H1 (cell line): ENCODE measurements around the gene CD38. TPM values are rescaled to one million over a fixed set of nuclear protein-coding genes. Genes with fewer than 3 reads are reported as not detected.

Source experiments
- CTCF ChIA-PET: fragments of 300-600 bp; sonication (Branson Sonifier 250); formaldehyde crosslinking; loops from one replicate; lab custom pipeline; 2021; ENCODE audit not compliant: partially characterized antibody; lab: Charles Lee
- POLR2A ChIA-PET: fragments of 300-600 bp; sonication (Branson Sonifier 250); formaldehyde crosslinking; loops from one replicate; lab custom pipeline; 2021; ENCODE audit warnings: inconsistent platforms; ENCODE audit not compliant: partially characterized antibody; lab: Charles Lee
- DNase-seq, 2 experiments: peaks; one replicate each; pipeline versions ENCODE4 v3.0.0 to v3.0.0-alpha.2; 2010 to 2022; ENCODE audit warnings: low spot score in 2 of 2, low read depth in 1 of 2, mixed read lengths in 1 of 2
- FAIRE-seq: peaks from 2 replicates; lab custom pipeline; 2011; peaks lifted over from hg19 to GRCh38; lab: Jason Lieb, UNC
- H2AFZ ChIP-seq: 2 replicates; pipeline ENCODE4 v1.8.1; 2012; ENCODE audit warnings: low read length, inconsistent platforms
- H2AK5ac ChIP-seq: 2 replicates; pipeline ENCODE4 v1.6.1; 2013; ENCODE audit warnings: low read depth, low read length
- H2BK120ac ChIP-seq: replicated peaks from 2 replicates; pipeline ENCODE3; 2013; ENCODE audit warnings: low read depth, low read length, inconsistent platforms
- H2BK12ac ChIP-seq: 2 replicates; pipeline ENCODE4 v1.6.1; 2013; ENCODE audit warnings: low read depth, low read length
- H2BK15ac ChIP-seq: 2 replicates; pipeline ENCODE4 v1.6.1; 2013; ENCODE audit warnings: low read length
- H2BK20ac ChIP-seq: 2 replicates; pipeline ENCODE4 v1.6.1; 2013; ENCODE audit warnings: low read length
- H2BK5ac ChIP-seq: 2 replicates; pipeline ENCODE4 v1.6.1; 2013; ENCODE audit warnings: low read depth, low read length
- H3K14ac ChIP-seq: 2 replicates; pipeline ENCODE4 v1.6.1; 2013; ENCODE audit warnings: inconsistent platforms; ENCODE audit not compliant: insufficient read length
- H3K18ac ChIP-seq: 2 replicates; pipeline ENCODE4 v1.6.1; 2013; ENCODE audit warnings: low read length; ENCODE audit errors: extremely low read depth
- H3K23ac ChIP-seq: 2 replicates; pipeline ENCODE4 v1.6.1; 2013; ENCODE audit warnings: inconsistent platforms; ENCODE audit not compliant: insufficient read length
- H3K23me2 ChIP-seq: 2 replicates; pipeline ENCODE4 v1.6.1; 2013; ENCODE audit warnings: low read depth, low read length
- H3K27ac ChIP-seq: 2 replicates; pipeline ENCODE4 v1.6.1; 2011; ENCODE audit warnings: low read depth, low read length, inconsistent platforms
- H3K27me3 ChIP-seq, 4 experiments: replicated peaks in 1 of 4; 1 replicate in 1 of 4; 2 replicates in 3 of 4; pipeline versions ENCODE4 v1.6.1 to v1.8.1; 2011 to 2013; ENCODE audit warnings: low read length in 3 of 4, mild to moderate bottlenecking in 3 of 4, inconsistent platforms in 2 of 4, mixed read lengths in 2 of 4, moderate library complexity in 1 of 4; ENCODE audit not compliant: control insufficient read depth in 3 of 4, insufficient read depth in 3 of 4; ENCODE audit errors: extremely low read depth in 1 of 4
- H3K36me3 ChIP-seq, 4 experiments: 2 replicates each; pipeline versions ENCODE4 v1.6.1 to v1.8.1; 2011 to 2013; ENCODE audit warnings: mild to moderate bottlenecking in 4 of 4, low read length in 3 of 4, moderate library complexity in 2 of 4, control low read depth in 1 of 4, inconsistent platforms in 1 of 4; ENCODE audit not compliant: insufficient read depth in 4 of 4, control insufficient read depth in 2 of 4
- H3K4ac ChIP-seq: replicated peaks from 2 replicates; pipeline ENCODE3; 2013; ENCODE audit warnings: low read length, low read depth, mixed read lengths, inconsistent platforms; ENCODE audit not compliant: insufficient read length
- H3K4me1 ChIP-seq, 4 experiments: replicated peaks in 1 of 4; 1 replicate in 1 of 4; 2 replicates in 3 of 4; pipeline versions ENCODE4 v1.6.1 to v1.8.1; 2011 to 2013; ENCODE audit warnings: low read length in 3 of 4, inconsistent platforms in 2 of 4, mixed read lengths in 1 of 4; ENCODE audit not compliant: insufficient read depth in 4 of 4, control insufficient read depth in 3 of 4
- H3K4me2 ChIP-seq, 2 experiments: 2 replicates each; pipeline versions ENCODE4 v1.6.1 to v1.8.1; 2011 to 2013; ENCODE audit warnings: low read depth in 2 of 2, low read length in 2 of 2, control low read depth in 1 of 2, inconsistent platforms in 1 of 2, mild to moderate bottlenecking in 1 of 2; ENCODE audit not compliant: insufficient read depth in 1 of 2
- H3K4me3 ChIP-seq, 4 experiments: fragments of 200-600, 300-600 bp in 1 of 4; sonication (generic), shearing (Covaris generic), sonication (Bioruptor Twin) in 1 of 4; 2 replicates each; pipeline versions ENCODE4 v1.5.1 to v1.8.1; 2011 to 2016; ENCODE audit warnings: low read length in 4 of 4, low read depth in 3 of 4, control low read depth in 2 of 4, inconsistent platforms in 2 of 4, mild to moderate bottlenecking in 2 of 4, mixed read lengths in 1 of 4, moderate library complexity in 1 of 4; ENCODE audit not compliant: insufficient read depth in 2 of 4; ENCODE audit errors: extremely low read depth in 1 of 4
- H3K56ac ChIP-seq: replicated peaks from 2 replicates; pipeline ENCODE3; 2013; ENCODE audit warnings: low read depth, mild to moderate bottlenecking, mixed read lengths, low read length, inconsistent platforms; ENCODE audit not compliant: insufficient read length
- H3K79me1 ChIP-seq: 2 replicates; pipeline ENCODE4 v1.6.1; 2013; ENCODE audit warnings: low read depth, low read length, control low read depth
- H3K79me2 ChIP-seq, 2 experiments: 2 replicates each; pipeline versions ENCODE4 v1.6.1 to v1.8.1; 2012 to 2013; ENCODE audit warnings: low read length in 2 of 2, mild to moderate bottlenecking in 2 of 2, inconsistent platforms in 1 of 2; ENCODE audit not compliant: insufficient read depth in 2 of 2, control insufficient read depth in 1 of 2
- H3K9ac ChIP-seq, 4 experiments: replicated peaks in 1 of 4; 1 replicate in 1 of 4; 2 replicates in 3 of 4; pipeline versions ENCODE4 v1.6.1 to v1.8.1; 2011 to 2013; ENCODE audit warnings: low read depth in 3 of 4, low read length in 3 of 4, control low read depth in 2 of 4, mild to moderate bottlenecking in 2 of 4, moderate library complexity in 2 of 4, inconsistent platforms in 1 of 4; ENCODE audit errors: extremely low read depth in 1 of 4
- H3K9me3 ChIP-seq, 2 experiments: 2 replicates each; pipeline versions ENCODE4 v1.6.1 to v1.8.1; 2012 to 2013; ENCODE audit warnings: mild to moderate bottlenecking in 2 of 2, moderate library complexity in 2 of 2, control low read depth in 1 of 2, inconsistent platforms in 1 of 2, low read depth in 1 of 2, low read length in 1 of 2, mixed read lengths in 1 of 2; ENCODE audit not compliant: insufficient read depth in 2 of 2
- H4K20me1 ChIP-seq, 2 experiments: replicated peaks in 1 of 2; 2 replicates each; pipeline versions ENCODE3 to v1.8.1; 2011 to 2013; ENCODE audit warnings: inconsistent platforms in 2 of 2, low read length in 2 of 2, mild to moderate bottlenecking in 1 of 2; ENCODE audit not compliant: insufficient read depth in 2 of 2, control insufficient read depth in 1 of 2
- H4K5ac ChIP-seq: 2 replicates; pipeline ENCODE4 v1.6.1; 2013; ENCODE audit warnings: low read length, low read depth, mixed read lengths, inconsistent platforms; ENCODE audit not compliant: insufficient read length
- H4K8ac ChIP-seq: 2 replicates; pipeline ENCODE4 v1.8.0; 2013; ENCODE audit warnings: mild to moderate bottlenecking, moderate library complexity, low read length, inconsistent platforms; ENCODE audit not compliant: insufficient read depth; ENCODE audit errors: extremely low read depth
- H4K91ac ChIP-seq: replicated peaks from 2 replicates; pipeline ENCODE3; 2013; ENCODE audit warnings: low read length, mixed read lengths, inconsistent platforms; ENCODE audit not compliant: insufficient read length
- BRCA1 ChIP-seq: IDR thresholded peaks from 2 replicates; pipeline ENCODE4 v1.6.1; 2012; ENCODE audit warnings: low read depth, low read length, improper control_type of control experiment
- CBX5 ChIP-seq: fragments of 300-800, 300-1000 bp; sonication (generic); IDR thresholded peaks from 2 replicates; pipeline ENCODE4 v1.7.1; 2016; ENCODE audit warnings: antibody characterized with exemption, low read length, low read depth
- CBX8 ChIP-seq: fragments of 300-800, 300-1000 bp; sonication (generic); IDR thresholded peaks from 2 replicates; pipeline ENCODE4 v1.7.1; 2016; ENCODE audit warnings: low read depth, low read length, borderline replicate concordance
- EGR1 ChIP-seq: IDR thresholded peaks from 2 replicates; pipeline ENCODE4 v1.6.1; 2011; ENCODE audit warnings: low read depth, low read length, borderline replicate concordance
- FOSL1 ChIP-seq: IDR thresholded peaks from 2 replicates; pipeline ENCODE4 v1.6.1; 2011; ENCODE audit warnings: mild to moderate bottlenecking, low read depth, low read length, moderate library complexity; ENCODE audit not compliant: insufficient read depth
- NRF1 ChIP-seq: IDR thresholded peaks from 2 replicates; pipeline ENCODE4 v1.6.1; 2011; ENCODE audit warnings: mild to moderate bottlenecking, low read depth, low read length, improper control_type of control experiment
- RBBP5 ChIP-seq: IDR thresholded peaks from 2 replicates; pipeline ENCODE4 v1.7.1; 2012; ENCODE audit warnings: low read depth, mild to moderate bottlenecking, inconsistent platforms, low read length, moderate library complexity, borderline replicate concordance
- RFX5 ChIP-seq: IDR thresholded peaks from 2 replicates; pipeline ENCODE4 v1.6.1; 2011; ENCODE audit warnings: low read depth, low read length, improper control_type of control experiment, borderline replicate concordance
- SP1 ChIP-seq: IDR thresholded peaks from 2 replicates; pipeline ENCODE4 v1.6.1; 2011; ENCODE audit warnings: low read depth, low read length
- SP2 ChIP-seq: IDR thresholded peaks from 2 replicates; pipeline ENCODE4 v1.6.1; 2012; ENCODE audit warnings: mild to moderate bottlenecking, low read length, inconsistent platforms
- SP4 ChIP-seq: IDR thresholded peaks from 2 replicates; pipeline ENCODE4 v1.6.1; 2012; ENCODE audit warnings: low read length, inconsistent platforms
- TEAD4 ChIP-seq: IDR thresholded peaks from 2 replicates; pipeline ENCODE4 v1.6.1; 2012; ENCODE audit warnings: low read depth, low read length, inconsistent platforms, mixed read lengths
- WGBS, 2 experiments: shearing (Covaris generic) in 1 of 2; methylation state at CpG; one replicate each; pipeline versions ENCODE4 v1.1.6 to v1.1.7; 2013 to 2015; ENCODE audit warnings: low lambda C conversion rate in 2 of 2, mixed read lengths in 2 of 2, inconsistent platforms in 1 of 2, low coverage in 1 of 2, missing lambda C conversion rate in 1 of 2; ENCODE audit not compliant: insufficient replicate concordance in 2 of 2, insufficient coverage in 1 of 2, insufficient read length in 1 of 2; ENCODE audit errors: extremely low coverage in 1 of 2, missing lambda C conversion rate in 1 of 2; 5-methylcytosine and 5-hydroxymethylcytosine counted together
- polyA plus RNA-seq, 7 experiments: library from polyadenylated mRNA; depleted of rRNA in 3 of 7; stranded (reverse) in 5 of 7; unstranded in 2 of 7; fragments of >200 nt in 5 of 7; fragments of 200-250 nt in 2 of 7; gene quantifications; 1 replicate in 5 of 7; 2 replicates in 1 of 7; 4 replicates in 1 of 7; pipeline versions ENCODE4 v1.2.1 to v1.2.3, GENCODE V29; 2011 to 2013; ENCODE audit warnings: missing spikeins in 2 of 7, mixed read lengths in 2 of 7
- total RNA-seq: library from RNA; stranded (reverse); fragmentation: NEBNext Ultra II Directional; extraction: Animal tissue kit (Norgen Biotek cat#: 25700); gene quantifications from 2 replicates; pipeline ENCODE4 v1.2.1, GENCODE V29; 2021
- TF ChIP-seq, protein P1 (sequence below): IDR thresholded peaks from 2 replicates; pipeline ENCODE4 v1.6.1; 2012; ENCODE audit warnings: inconsistent platforms

CD38 gene
- total and polyA plus RNA-seq, 2 of the 8 experiments (the other 6 are each of a cell fraction or from before 2014, with no cell fraction given) = 0.14 to 0.24 TPM

- Histone ChIP-seq H3K14ac (no peak overlapping the region), H3K56ac (no peak overlapping the region), H3K79me2 (no peaks in the 10 kb centered on the region), H2BK5ac (no peak overlapping the region), H3K18ac (no peak overlapping the region), H2BK20ac (no peak overlapping the region), H3K27me3 (peaks cover 13 to 35% (median 25%) of the 10 kb centered on the region in 4 experiments), H2BK120ac (no peak overlapping the region), H3K9me3 (no peaks in the 10 kb centered on the region), H3K4me2 (no peak overlapping the region; a peak in 1 of 4 replicates), H3K23ac (no peak overlapping the region), H3K79me1 (no peaks in the 10 kb centered on the region), H3K23me2 (peaks cover 11% of the 10 kb centered on the region), H3K9ac (no peak overlapping the region), H3K36me3 (no peaks in the 10 kb centered on the region), H3K4ac (no peak overlapping the region), H2BK12ac (no peak overlapping the region), H3K4me3 (no peak overlapping the region), H2AFZ (no peak overlapping the region), H4K5ac (no peak overlapping the region), H2BK15ac (no peak overlapping the region), H4K91ac (no peak overlapping the region), H4K20me1 (peaks cover 0 to 2% of the 10 kb centered on the region in 2 experiments), H3K27ac (no peak overlapping the region), H4K8ac (no peak overlapping the region), H2AK5ac (no peak overlapping the region), H3K4me1 (peaks cover 0 to 4% (median 0%) of the 10 kb centered on the region in 4 experiments; a peak in 2 of 7 replicates)
- DNase-seq (no peak), FAIRE-seq (no peak)
- CTCF ChIA-PET = interaction anchor here (0.6 to 1.7 kb wide), 4 partner anchors 11 to 297 kb away, joined by 3 to 4 read pairs (median 4); no protein-coding TSS in a partner anchor
- 85% methylated on average over 5 of the region's 5 CpGs; no CpG with 5 or more reads in 1 of the 2 experiments for WGBS, 2 experiments
- POLR2A ChIA-PET = interaction anchor here (1.6 kb wide), 1 partner anchor 58 kb away, joined by 3 read pairs; no protein-coding TSS in a partner anchor
- TF ChIP-seq, protein P1, sequence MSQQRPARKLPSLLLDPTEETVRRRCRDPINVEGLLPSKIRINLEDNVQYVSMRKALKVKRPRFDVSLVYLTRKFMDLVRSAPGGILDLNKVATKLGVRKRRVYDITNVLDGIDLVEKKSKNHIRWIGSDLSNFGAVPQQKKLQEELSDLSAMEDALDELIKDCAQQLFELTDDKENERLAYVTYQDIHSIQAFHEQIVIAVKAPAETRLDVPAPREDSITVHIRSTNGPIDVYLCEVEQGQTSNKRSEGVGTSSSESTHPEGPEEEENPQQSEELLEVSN = no peak
- no peak for TF ChIP-seq RFX5
- no peak for TF ChIP-seq CBX5
- TF ChIP-seq TEAD4 = no peak
- no peak for TF ChIP-seq CBX8
- TF ChIP-seq FOSL1 = no peak
- TF ChIP-seq SP2 = no peak
- TF ChIP-seq SP4 = no peak
- TF ChIP-seq NRF1 = no peak
- TF ChIP-seq EGR1 = no peak
- no peak for TF ChIP-seq SP1
- no peak for TF ChIP-seq RBBP5
- TF ChIP-seq BRCA1 = no peak
These were observed 1.1 kb upstream of the CD38 start for GRCh38 chr4:15776871-15777648.
